ENCODE results near the gene BABAM2.

GRCh38 chr2:28270456-28271152 is 380.1 kb downstream of the BABAM2 start:
- no peak for TF ChIP-seq CTCF (IDR thresholded peaks at IDR 0.05; ENCODE audit: low read depth, low read length, missing input control)
- no peak for TF ChIP-seq TAF1 (conservative IDR thresholded peaks at IDR 0.05)
- no peak for TF ChIP-seq EGR1 (IDR thresholded peaks at IDR 0.05; ENCODE audit: low read depth in 2 of 2)
- TF ChIP-seq ATF3 (IDR thresholded peaks at IDR 0.05) = no peak
- TF ChIP-seq JUND (IDR thresholded peaks at IDR 0.05) = no peak
- no peak for TF ChIP-seq REST (IDR thresholded peaks at IDR 0.05)
- TF ChIP-seq RAD21 (IDR thresholded peaks at IDR 0.05) = no peak
- no peak for TF ChIP-seq SP1 (IDR thresholded peaks at IDR 0.05)
- TF ChIP-seq GABPA (IDR thresholded peaks at IDR 0.05 in 1 of 2, conservative IDR thresholded peaks at IDR 0.05 in 1 of 2) = no peak
- no peak for TF ChIP-seq MAX (IDR thresholded peaks at IDR 0.05)
- TF ChIP-seq ZBTB33 (IDR thresholded peaks at IDR 0.05) = no peak

Data from liver (tissue), 3 donors.